HEK293 (cell line): ENCODE measurements around the gene TIMM13.

ENCODE experiments used
- GLI2 ChIP-seq: fragments of 450-650 bp; formaldehyde crosslinking; IDR thresholded peaks from 2 replicates; pipeline ENCODE4; 2017; ENCODE audit warnings: missing biosample characterization, missing genetic modification characterization, low read depth, borderline replicate concordance
- GLIS2 ChIP-seq: fragments of 450-650 bp; formaldehyde crosslinking; IDR thresholded peaks from 2 replicates; pipeline ENCODE4 v1.5.1; 2016; ENCODE audit warnings: missing biosample characterization, missing genetic modification characterization
- IKZF3 ChIP-seq: fragments of 450-650 bp; IDR thresholded peaks from 2 replicates; pipeline ENCODE4 v1.5.0; 2018; ENCODE audit warnings: missing biosample characterization, mild to moderate bottlenecking, missing genetic modification characterization, moderate library complexity
- MYNN ChIP-seq: fragments of 450-650 bp; formaldehyde crosslinking; IDR thresholded peaks from 2 replicates; pipeline ENCODE4 v1.5.1; 2016; ENCODE audit warnings: missing biosample characterization, missing genetic modification characterization, borderline replicate concordance
- TSHZ1 ChIP-seq: fragments of 450-650 bp; formaldehyde crosslinking; IDR thresholded peaks from 2 replicates; pipeline ENCODE4 v1.5.1; 2016; ENCODE audit warnings: missing biosample characterization, missing genetic modification characterization, borderline replicate concordance
- ZBTB17 ChIP-seq: fragments of 450-650 bp; formaldehyde crosslinking; IDR thresholded peaks from 2 replicates; pipeline ENCODE4 v1.5.1; 2016; ENCODE audit warnings: missing biosample characterization, missing genetic modification characterization
- ZEB2 ChIP-seq: fragments of 450-650 bp; formaldehyde crosslinking; IDR thresholded peaks from 2 replicates; pipeline ENCODE4 v1.5.1; 2016; ENCODE audit warnings: missing biosample characterization, missing genetic modification characterization
- ZFP41 ChIP-seq: fragments of 450-650 bp; formaldehyde crosslinking; IDR thresholded peaks from 2 replicates; pipeline ENCODE4 v1.5.1; 2016; ENCODE audit warnings: missing biosample characterization, missing genetic modification characterization, borderline replicate concordance
- ZNF174 ChIP-seq: fragments of 450-650 bp; formaldehyde crosslinking; IDR thresholded peaks from 2 replicates; pipeline ENCODE4 v1.5.0; 2017; ENCODE audit warnings: missing biosample characterization, mild to moderate bottlenecking, missing genetic modification characterization
- ZNF24 ChIP-seq: fragments of 450-650 bp; formaldehyde crosslinking; IDR thresholded peaks from 2 replicates; pipeline ENCODE4 v1.5.1; 2016; ENCODE audit warnings: missing biosample characterization, missing genetic modification characterization
- ZNF324 ChIP-seq: fragments of 450-650 bp; formaldehyde crosslinking; IDR thresholded peaks from 2 replicates; pipeline ENCODE4 v1.5.1; 2016; ENCODE audit warnings: missing biosample characterization, missing genetic modification characterization
- ZNF394 ChIP-seq: fragments of 450-650 bp; formaldehyde crosslinking; IDR thresholded peaks from 2 replicates; pipeline ENCODE4 v1.5.1; 2016; ENCODE audit warnings: missing biosample characterization, missing genetic modification characterization, mild to moderate bottlenecking, moderate library complexity, borderline replicate concordance
- ZNF610 ChIP-seq: fragments of 450-650 bp; formaldehyde crosslinking; IDR thresholded peaks from 2 replicates; pipeline ENCODE4 v1.5.1; 2016; ENCODE audit warnings: missing biosample characterization, missing genetic modification characterization, borderline replicate concordance
- ZNF621 ChIP-seq: fragments of 450-650 bp; formaldehyde crosslinking; IDR thresholded peaks from 2 replicates; pipeline ENCODE4 v1.5.1; 2017; ENCODE audit warnings: missing biosample characterization, missing genetic modification characterization
- ZNF707 ChIP-seq: fragments of 450-650 bp; formaldehyde crosslinking; IDR thresholded peaks from 2 replicates; pipeline ENCODE4 v1.5.1; 2016; ENCODE audit warnings: missing biosample characterization, missing genetic modification characterization
- ZNF76 ChIP-seq: fragments of 450-650 bp; formaldehyde crosslinking; IDR thresholded peaks from 2 replicates; pipeline ENCODE4; 2016; ENCODE audit warnings: low read depth, missing biosample characterization, missing genetic modification characterization, borderline replicate concordance
- ZNF768 ChIP-seq: fragments of 450-650 bp; formaldehyde crosslinking; IDR thresholded peaks from 2 replicates; pipeline ENCODE4 v1.5.1; 2018; ENCODE audit warnings: missing biosample characterization, mild to moderate bottlenecking, missing genetic modification characterization
- TF ChIP-seq, protein P1 (sequence below): fragments of 450-650 bp; formaldehyde crosslinking; optimal IDR thresholded peaks from 2 replicates; pipeline ENCODE3; 2016; ENCODE audit warnings: missing biosample characterization, mild to moderate bottlenecking, missing genetic modification characterization
- TF ChIP-seq, protein P2 (sequence below): fragments of 450-650 bp; formaldehyde crosslinking; IDR thresholded peaks from 2 replicates; pipeline ENCODE4 v1.5.1; 2017; ENCODE audit warnings: missing biosample characterization, missing genetic modification characterization
- TF ChIP-seq, protein P3 (sequence below): fragments of 450-650 bp; formaldehyde crosslinking; IDR thresholded peaks from 2 replicates; pipeline ENCODE4 v1.5.1; 2016; ENCODE audit warnings: missing biosample characterization, missing genetic modification characterization
- TF ChIP-seq, protein P4 (sequence below): fragments of 450-650 bp; formaldehyde crosslinking; conservative IDR thresholded peaks from 2 replicates; pipeline ENCODE4 v1.5.1; 2016; ENCODE audit warnings: low read depth, missing biosample characterization, missing genetic modification characterization
- TF ChIP-seq, protein P5 (sequence below): fragments of 450-650 bp; formaldehyde crosslinking; IDR thresholded peaks from 2 replicates; pipeline ENCODE4 v1.5.1; 2016; ENCODE audit warnings: missing biosample characterization, missing genetic modification characterization
- TF ChIP-seq, protein P6 (sequence below): fragments of 450-650 bp; formaldehyde crosslinking; IDR thresholded peaks from 2 replicates; pipeline ENCODE4 v1.5.1; 2016; ENCODE audit warnings: missing biosample characterization, missing genetic modification characterization

Gene TIMM13

DNA sequence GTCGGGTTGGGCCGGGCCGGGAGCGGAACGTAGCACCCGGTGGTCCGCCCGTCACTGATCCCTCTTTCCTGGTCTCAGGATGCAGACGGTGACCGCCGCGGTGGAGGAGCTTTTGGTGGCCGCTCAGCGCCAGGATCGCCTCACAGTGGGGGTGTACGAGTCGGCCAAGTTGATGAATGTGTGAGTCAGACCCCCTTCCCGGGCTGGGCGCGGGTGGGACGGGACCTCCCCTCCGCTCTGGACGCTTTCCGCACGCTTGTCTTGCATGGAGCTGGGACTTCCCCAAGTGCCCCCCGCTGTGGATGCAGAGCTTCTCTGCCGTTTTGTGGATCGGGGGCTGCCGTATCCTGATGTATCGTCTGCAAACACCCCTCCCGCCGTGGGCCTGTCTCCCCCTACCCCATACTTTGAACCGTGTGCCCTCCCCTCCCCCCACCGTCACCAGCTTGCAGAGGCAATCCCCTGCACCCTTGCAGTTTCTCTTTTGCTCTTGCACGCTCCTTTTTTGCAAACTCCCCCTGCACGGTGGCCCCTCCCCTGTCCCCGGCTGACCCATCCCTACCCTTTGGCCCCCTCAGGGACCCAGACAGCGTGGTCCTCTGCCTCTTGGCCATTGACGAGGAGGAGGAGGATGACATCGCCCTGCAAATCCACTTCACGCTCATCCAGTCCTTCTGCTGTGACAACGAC, 49.2 kb upstream of the TIMM13 start (continued):
- TF ChIP-seq, protein P1, sequence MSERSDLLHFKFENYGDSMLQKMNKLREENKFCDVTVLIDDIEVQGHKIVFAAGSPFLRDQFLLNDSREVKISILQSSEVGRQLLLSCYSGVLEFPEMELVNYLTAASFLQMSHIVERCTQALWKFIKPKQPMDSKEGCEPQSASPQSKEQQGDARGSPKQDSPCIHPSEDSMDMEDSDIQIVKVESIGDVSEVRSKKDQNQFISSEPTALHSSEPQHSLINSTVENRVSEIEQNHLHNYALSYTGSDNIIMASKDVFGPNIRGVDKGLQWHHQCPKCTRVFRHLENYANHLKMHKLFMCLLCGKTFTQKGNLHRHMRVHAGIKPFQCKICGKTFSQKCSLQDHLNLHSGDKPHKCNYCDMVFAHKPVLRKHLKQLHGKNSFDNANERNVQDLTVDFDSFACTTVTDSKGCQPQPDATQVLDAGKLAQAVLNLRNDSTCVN = no peak
- TF ChIP-seq GLIS2 (tag by site-specific recombination) (peak; percentile 90), ZNF768 (tag by site-specific recombination) (no peak; the same call in 1 of the 2 replicates), ZNF24 (tag by site-specific recombination) (no peak; the same call in 1 of the 2 replicates), ZNF707 (tag by site-specific recombination) (no peak), ZNF76 (peak; percentile 12; the same call in 1 of the 2 replicates), ZBTB17 (tag by site-specific recombination) (no peak), MYNN (tag by site-specific recombination) (no peak), ZFP41 (tag by site-specific recombination) (no peak), GLI2 (tag by site-specific recombination) (no peak), ZEB2 (tag by site-specific recombination) (no peak), ZNF610 (no peak), TSHZ1 (tag by site-specific recombination) (no peak), ZNF174 (tag by site-specific recombination) (no peak), ZNF621 (no peak), IKZF3 (tag by site-specific recombination) (no peak; the same call in 1 of the 2 replicates), ZNF324 (tag by site-specific recombination) (0 out of 2 replicates have a peak, but pooled peaks have one; percentile 10), ZNF394 (tag by site-specific recombination) (peak; percentile 11; the same call in 1 of the 2 replicates)
- TF ChIP-seq, protein P2, sequence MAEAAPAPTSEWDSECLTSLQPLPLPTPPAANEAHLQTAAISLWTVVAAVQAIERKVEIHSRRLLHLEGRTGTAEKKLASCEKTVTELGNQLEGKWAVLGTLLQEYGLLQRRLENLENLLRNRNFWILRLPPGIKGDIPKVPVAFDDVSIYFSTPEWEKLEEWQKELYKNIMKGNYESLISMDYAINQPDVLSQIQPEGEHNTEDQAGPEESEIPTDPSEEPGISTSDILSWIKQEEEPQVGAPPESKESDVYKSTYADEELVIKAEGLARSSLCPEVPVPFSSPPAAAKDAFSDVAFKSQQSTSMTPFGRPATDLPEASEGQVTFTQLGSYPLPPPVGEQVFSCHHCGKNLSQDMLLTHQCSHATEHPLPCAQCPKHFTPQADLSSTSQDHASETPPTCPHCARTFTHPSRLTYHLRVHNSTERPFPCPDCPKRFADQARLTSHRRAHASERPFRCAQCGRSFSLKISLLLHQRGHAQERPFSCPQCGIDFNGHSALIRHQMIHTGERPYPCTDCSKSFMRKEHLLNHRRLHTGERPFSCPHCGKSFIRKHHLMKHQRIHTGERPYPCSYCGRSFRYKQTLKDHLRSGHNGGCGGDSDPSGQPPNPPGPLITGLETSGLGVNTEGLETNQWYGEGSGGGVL (tag by site-specific recombination) = peak; percentile 32; the same call in 1 of the 2 replicates
- TF ChIP-seq, protein P3, sequence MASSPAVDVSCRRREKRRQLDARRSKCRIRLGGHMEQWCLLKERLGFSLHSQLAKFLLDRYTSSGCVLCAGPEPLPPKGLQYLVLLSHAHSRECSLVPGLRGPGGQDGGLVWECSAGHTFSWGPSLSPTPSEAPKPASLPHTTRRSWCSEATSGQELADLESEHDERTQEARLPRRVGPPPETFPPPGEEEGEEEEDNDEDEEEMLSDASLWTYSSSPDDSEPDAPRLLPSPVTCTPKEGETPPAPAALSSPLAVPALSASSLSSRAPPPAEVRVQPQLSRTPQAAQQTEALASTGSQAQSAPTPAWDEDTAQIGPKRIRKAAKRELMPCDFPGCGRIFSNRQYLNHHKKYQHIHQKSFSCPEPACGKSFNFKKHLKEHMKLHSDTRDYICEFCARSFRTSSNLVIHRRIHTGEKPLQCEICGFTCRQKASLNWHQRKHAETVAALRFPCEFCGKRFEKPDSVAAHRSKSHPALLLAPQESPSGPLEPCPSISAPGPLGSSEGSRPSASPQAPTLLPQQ (tag by site-specific recombination) = no peak
- TF ChIP-seq, protein P4, sequence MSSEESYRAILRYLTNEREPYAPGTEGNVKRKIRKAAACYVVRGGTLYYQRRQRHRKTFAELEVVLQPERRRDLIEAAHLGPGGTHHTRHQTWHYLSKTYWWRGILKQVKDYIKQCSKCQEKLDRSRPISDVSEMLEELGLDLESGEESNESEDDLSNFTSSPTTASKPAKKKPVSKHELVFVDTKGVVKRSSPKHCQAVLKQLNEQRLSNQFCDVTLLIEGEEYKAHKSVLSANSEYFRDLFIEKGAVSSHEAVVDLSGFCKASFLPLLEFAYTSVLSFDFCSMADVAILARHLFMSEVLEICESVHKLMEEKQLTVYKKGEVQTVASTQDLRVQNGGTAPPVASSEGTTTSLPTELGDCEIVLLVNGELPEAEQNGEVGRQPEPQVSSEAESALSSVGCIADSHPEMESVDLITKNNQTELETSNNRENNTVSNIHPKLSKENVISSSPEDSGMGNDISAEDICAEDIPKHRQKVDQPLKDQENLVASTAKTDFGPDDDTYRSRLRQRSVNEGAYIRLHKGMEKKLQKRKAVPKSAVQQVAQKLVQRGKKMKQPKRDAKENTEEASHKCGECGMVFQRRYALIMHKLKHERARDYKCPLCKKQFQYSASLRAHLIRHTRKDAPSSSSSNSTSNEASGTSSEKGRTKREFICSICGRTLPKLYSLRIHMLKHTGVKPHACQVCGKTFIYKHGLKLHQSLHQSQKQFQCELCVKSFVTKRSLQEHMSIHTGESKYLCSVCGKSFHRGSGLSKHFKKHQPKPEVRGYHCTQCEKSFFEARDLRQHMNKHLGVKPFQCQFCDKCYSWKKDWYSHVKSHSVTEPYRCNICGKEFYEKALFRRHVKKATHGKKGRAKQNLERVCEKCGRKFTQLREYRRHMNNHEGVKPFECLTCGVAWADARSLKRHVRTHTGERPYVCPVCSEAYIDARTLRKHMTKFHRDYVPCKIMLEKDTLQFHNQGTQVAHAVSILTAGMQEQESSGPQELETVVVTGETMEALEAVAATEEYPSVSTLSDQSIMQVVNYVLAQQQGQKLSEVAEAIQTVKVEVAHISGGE (tag by site-specific recombination) = peak; percentile 62
- TF ChIP-seq, protein P5, sequence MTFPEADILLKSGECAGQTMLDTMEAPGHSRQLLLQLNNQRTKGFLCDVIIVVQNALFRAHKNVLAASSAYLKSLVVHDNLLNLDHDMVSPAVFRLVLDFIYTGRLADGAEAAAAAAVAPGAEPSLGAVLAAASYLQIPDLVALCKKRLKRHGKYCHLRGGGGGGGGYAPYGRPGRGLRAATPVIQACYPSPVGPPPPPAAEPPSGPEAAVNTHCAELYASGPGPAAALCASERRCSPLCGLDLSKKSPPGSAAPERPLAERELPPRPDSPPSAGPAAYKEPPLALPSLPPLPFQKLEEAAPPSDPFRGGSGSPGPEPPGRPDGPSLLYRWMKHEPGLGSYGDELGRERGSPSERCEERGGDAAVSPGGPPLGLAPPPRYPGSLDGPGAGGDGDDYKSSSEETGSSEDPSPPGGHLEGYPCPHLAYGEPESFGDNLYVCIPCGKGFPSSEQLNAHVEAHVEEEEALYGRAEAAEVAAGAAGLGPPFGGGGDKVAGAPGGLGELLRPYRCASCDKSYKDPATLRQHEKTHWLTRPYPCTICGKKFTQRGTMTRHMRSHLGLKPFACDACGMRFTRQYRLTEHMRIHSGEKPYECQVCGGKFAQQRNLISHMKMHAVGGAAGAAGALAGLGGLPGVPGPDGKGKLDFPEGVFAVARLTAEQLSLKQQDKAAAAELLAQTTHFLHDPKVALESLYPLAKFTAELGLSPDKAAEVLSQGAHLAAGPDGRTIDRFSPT (tag by site-specific recombination) = no peak
- TF ChIP-seq, protein P6, sequence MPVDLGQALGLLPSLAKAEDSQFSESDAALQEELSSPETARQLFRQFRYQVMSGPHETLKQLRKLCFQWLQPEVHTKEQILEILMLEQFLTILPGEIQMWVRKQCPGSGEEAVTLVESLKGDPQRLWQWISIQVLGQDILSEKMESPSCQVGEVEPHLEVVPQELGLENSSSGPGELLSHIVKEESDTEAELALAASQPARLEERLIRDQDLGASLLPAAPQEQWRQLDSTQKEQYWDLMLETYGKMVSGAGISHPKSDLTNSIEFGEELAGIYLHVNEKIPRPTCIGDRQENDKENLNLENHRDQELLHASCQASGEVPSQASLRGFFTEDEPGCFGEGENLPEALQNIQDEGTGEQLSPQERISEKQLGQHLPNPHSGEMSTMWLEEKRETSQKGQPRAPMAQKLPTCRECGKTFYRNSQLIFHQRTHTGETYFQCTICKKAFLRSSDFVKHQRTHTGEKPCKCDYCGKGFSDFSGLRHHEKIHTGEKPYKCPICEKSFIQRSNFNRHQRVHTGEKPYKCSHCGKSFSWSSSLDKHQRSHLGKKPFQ = no peak
